AG04449 (cell line): ENCODE measurements around the gene KPNA3.

Experiments
- CTCF ChIA-PET: fragments of 350-600 bp; formaldehyde crosslinking; extraction: SDS; loops from one replicate; lab custom pipeline; 2021; ENCODE audit warnings: antibody characterized with exemption; lab: Yijun Ruan, JAX
- POLR2A ChIA-PET: fragments of 400-600, 350-600 bp; formaldehyde crosslinking; extraction: SDS; loops from one replicate; lab custom pipeline; 2020; ENCODE audit warnings: antibody characterized with exemption, inconsistent platforms; lab: Yijun Ruan, JAX
- DNase-seq: peaks from one replicate; pipeline ENCODE4 v3.0.0-alpha.2; 2010; ENCODE audit warnings: low read depth, low spot score
- H3K4me3 ChIP-seq: 2 replicates; pipeline ENCODE4 v1.5.1; 2011; ENCODE audit warnings: low read depth, mild to moderate bottlenecking, control low read depth, low read length
- TF ChIP-seq, protein P1 (sequence below): IDR thresholded peaks from one replicate; pipeline ENCODE4 v1.5.1; 2011; ENCODE audit warnings: mild to moderate bottlenecking, moderate library complexity, low read length, control low read depth, inconsistent platforms; ENCODE audit not compliant: insufficient read depth; ENCODE audit errors: missing control alignments

Gene KPNA3

DNA sequence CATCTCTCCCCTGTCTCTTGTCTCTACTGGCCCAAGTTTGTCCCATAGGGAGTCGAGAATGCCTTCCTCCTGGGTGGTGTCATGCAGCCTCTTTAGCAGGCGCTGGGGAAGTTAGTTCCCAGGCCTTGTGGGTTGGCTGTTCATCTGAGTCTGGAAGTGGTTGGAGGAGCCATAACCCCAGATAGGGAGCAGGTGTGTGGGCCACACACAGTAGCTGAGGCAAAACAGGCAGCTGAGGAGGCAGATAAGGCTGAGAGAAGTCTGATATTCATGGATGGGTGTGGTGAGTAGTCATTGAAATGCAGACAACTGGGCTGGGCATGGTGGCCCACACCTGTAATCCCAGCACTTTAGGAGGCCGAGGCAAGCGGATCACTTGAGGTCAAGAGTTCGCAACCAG, 40.9 kb upstream of the KPNA3 start:
- POLR2A ChIA-PET = no interaction called here
- DNase-seq = no peak
- TF ChIP-seq, protein P1, sequence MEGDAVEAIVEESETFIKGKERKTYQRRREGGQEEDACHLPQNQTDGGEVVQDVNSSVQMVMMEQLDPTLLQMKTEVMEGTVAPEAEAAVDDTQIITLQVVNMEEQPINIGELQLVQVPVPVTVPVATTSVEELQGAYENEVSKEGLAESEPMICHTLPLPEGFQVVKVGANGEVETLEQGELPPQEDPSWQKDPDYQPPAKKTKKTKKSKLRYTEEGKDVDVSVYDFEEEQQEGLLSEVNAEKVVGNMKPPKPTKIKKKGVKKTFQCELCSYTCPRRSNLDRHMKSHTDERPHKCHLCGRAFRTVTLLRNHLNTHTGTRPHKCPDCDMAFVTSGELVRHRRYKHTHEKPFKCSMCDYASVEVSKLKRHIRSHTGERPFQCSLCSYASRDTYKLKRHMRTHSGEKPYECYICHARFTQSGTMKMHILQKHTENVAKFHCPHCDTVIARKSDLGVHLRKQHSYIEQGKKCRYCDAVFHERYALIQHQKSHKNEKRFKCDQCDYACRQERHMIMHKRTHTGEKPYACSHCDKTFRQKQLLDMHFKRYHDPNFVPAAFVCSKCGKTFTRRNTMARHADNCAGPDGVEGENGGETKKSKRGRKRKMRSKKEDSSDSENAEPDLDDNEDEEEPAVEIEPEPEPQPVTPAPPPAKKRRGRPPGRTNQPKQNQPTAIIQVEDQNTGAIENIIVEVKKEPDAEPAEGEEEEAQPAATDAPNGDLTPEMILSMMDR = no peak
- no peak overlapping the region for H3K4me3 ChIP-seq
- CTCF ChIA-PET = no interaction called here

DNA sequence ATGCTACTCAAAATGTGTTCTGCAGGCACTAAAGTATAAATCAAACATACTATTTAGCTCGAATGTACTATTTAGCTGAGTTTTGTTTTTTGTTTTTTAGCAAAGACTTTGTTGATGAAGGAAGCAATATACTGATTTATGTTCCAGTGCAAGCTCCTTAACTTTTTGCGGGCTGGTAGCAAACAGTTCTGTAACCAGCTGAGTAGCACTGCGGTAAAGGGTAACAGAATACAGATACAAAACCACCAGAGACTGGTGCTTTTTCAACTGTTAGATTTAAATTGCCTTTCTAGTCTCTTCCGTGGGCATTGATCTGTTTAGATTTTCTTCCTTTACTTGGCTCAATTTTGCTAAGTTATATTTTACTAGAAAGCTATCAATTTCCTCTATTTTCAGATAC, 39.0 kb upstream of the KPNA3 start:
- TF ChIP-seq, protein P1 = no peak
- ChIA-PET POLR2A (no interaction called here), CTCF (interaction anchor here (1.3 kb wide), 1 partner anchor 17 kb away, joined by 3 read pairs; no protein-coding TSS in a partner anchor)
- no peak overlapping the region for H3K4me3 ChIP-seq
- DNase-seq = no peak

DNA sequence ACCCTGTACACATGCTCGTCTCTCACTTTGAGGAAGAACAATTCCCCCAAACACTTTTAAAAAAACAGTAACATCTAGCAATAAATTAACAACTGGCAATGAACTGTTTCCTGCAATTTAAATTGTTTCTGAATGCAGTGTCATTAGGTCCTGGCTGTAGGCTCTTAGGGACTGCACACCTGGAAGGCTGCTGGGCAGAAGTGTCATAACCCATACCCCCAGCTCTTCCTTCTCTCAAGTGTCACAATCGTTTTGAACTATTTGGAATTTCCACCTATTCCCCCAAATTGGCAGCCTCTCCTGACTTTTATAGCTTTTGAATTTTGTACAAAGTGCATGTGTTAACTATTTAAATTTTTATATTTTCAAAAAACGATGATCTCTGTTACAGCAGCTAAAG, 38.2 kb upstream of the KPNA3 start:
- TF ChIP-seq, protein P1 = no peak
- no peak overlapping the region for H3K4me3 ChIP-seq
- ChIA-PET POLR2A (no interaction called here), CTCF (interaction anchor here (1.3 kb wide), 1 partner anchor 18 kb away, joined by 3 read pairs; no protein-coding TSS in a partner anchor)
- no peak for DNase-seq

DNA sequence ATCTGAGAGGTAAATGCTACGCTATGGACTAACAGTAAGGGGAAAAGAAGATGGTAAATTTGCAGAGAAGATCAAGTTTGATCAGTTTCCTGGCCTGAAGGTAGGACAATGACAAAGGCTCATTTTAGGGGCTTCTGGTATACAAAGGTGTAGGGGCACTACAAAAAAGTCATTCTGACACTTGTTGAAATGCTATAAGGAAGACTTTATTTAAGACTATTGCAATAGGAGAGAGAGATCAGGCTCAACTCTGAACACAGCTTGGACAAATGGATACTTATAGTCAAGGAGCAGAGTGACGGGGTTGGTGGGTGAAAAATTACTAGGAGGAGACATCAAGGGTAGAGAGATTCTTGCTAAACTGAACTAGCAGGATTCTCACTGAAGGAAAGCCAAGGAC, 37.2 kb upstream of the KPNA3 start:
- H3K4me3 ChIP-seq = no peak overlapping the region
- CTCF ChIA-PET = no interaction called here
- TF ChIP-seq, protein P1 = no peak
- DNase-seq = no peak
- POLR2A ChIA-PET = no interaction called here

DNA sequence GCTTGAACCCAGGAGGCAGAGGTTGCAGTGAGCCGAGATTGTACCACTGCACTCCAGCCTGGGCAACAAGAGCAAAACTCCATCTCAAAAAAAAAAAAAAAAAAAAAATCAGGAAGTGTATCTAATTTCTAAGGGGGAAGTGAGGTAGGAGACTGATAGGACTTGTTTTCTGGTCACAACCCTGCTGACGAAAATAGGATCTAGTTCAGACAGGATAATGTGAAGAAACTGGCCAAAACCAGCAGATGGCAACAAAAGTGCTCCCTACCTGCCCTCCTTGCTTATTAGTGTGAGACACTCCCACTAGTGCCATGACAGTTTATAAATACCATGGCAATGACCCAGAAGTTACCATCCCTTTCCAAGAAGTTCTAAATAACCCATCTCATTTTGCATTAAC, 36.0 kb upstream of the KPNA3 start:
- DNase-seq = no peak
- no peak overlapping the region for H3K4me3 ChIP-seq
- POLR2A ChIA-PET = no interaction called here
- CTCF ChIA-PET = interaction anchor here (1.2 kb wide), 1 partner anchor 16 kb away, joined by 3 read pairs; no protein-coding TSS in a partner anchor
- TF ChIP-seq, protein P1 = no peak

DNA sequence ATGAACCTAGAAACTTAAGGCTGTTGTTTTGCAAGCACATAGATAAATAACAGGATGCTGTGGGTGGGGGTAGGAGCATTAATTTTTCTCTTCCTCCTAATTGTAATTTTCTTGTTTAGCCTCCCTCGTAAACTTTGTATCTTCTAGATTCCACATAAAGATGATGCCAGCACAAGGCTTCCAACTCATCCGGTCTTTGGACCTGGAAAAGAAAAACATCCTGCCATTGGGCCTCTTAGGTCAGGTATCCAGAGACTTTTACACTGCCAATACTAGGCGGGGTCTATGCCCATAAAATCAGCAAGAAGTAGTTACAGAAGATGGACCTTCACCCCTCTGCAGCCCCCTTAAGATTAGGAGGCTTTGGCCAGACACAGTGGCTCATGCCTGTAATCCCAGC, 35.4 kb upstream of the KPNA3 start:
- CTCF ChIA-PET = no interaction called here
- POLR2A ChIA-PET = no interaction called here
- TF ChIP-seq, protein P1 = no peak
- H3K4me3 ChIP-seq = no peak overlapping the region
- DNase-seq = no peak
